Sigmoid colon (tissue), 7 donors: ENCODE results near the gene SNX11. TPM values are rescaled to one million over a fixed set of nuclear protein-coding genes. Genes with fewer than 3 reads are reported as not detected.
A peak's percentile ranks its signal among the peaks of the same experiment; 100 is the strongest.

ENCODE experiments used
- DNase-seq: peaks from one replicate; pipeline ENCODE4 v3.0.0-alpha.2; 2019
- H3K27ac ChIP-seq, 4 donors: fragments of 200-600 bp; sonication (generic); one replicate each; pipeline ENCODE4 v1.5.1; 2016 to 2019; ENCODE audit warnings: mild to moderate bottlenecking in 1 of 4
- H3K27me3 ChIP-seq, 3 donors: fragments of 200-600 bp; sonication (generic); one replicate each; pipeline ENCODE4 v1.5.1; 2019; ENCODE audit warnings: mild to moderate bottlenecking in 1 of 3
- H3K36me3 ChIP-seq, 4 donors: fragments of 200-600 bp; sonication (generic); one replicate each; pipeline ENCODE4 v1.5.1; 2016 to 2019
- H3K4me1 ChIP-seq, 4 donors: fragments of 200-600 bp; sonication (generic); one replicate each; pipeline ENCODE4 v1.5.1; 2017 to 2019
- H3K4me3 ChIP-seq, 4 donors: fragments of 200-600 bp; sonication (generic); one replicate each; pipeline ENCODE4 v1.5.1; 2017 to 2019; ENCODE audit warnings: mild to moderate bottlenecking in 2 of 4, moderate library complexity in 1 of 4
- H3K9me3 ChIP-seq, 4 donors: fragments of 200-600 bp in 3 of 4; sonication (generic) in 3 of 4; one replicate each; pipeline versions ENCODE4 v1.5.1 to v1.6.1; 2013 to 2019
- EP300 ChIP-seq, 4 donors: sonication (generic); formaldehyde crosslinking; IDR thresholded peaks; one replicate each; pipeline ENCODE4 v1.6.1; 2017; ENCODE audit warnings: antibody characterized with exemption in 4 of 4
- POLR2A ChIP-seq, 2 donors: fragments of 450-650 bp; IDR thresholded peaks; one replicate each; pipeline ENCODE4 v1.6.1; 2016; ENCODE audit warnings: antibody characterized with exemption in 2 of 2, mild to moderate bottlenecking in 2 of 2, moderate library complexity in 2 of 2
- POLR2AphosphoS5 ChIP-seq, 4 donors: sonication (generic); formaldehyde crosslinking; IDR thresholded peaks; one replicate each; pipeline ENCODE4 v1.6.1; 2017; ENCODE audit warnings: antibody characterized with exemption in 4 of 4
- WGBS, 2 donors: extraction: QIAGEN DNeasy Blood & Tissue Kit; methylation state at CpG; one replicate each; pipeline ENCODE4 v1.1.7; 2013; 5-methylcytosine and 5-hydroxymethylcytosine counted together
- intact Hi-C: fragments of 100-400 bp; cut with DNase I; formaldehyde crosslinking; loops from one replicate; pipeline ENCODE4 v1.15.1; 2023
- polyA plus RNA-seq, 3 donors: library from polyadenylated mRNA; stranded (reverse); fragments of 200-250 nt; gene quantifications; one replicate each; pipeline ENCODE4 v1.2.3, GENCODE V29; 2013
- total RNA-seq, 4 donors: library from RNA; depleted of rRNA; stranded (reverse); fragments of >200 nt; gene quantifications; one replicate each; pipeline ENCODE4 v1.1.0, GENCODE V29; 2016
- TF ChIP-seq, protein P1 (sequence below), 4 experiments: fragments of 450-650 bp in 3 of 4; fragments of 200-600 bp in 1 of 4; IDR thresholded peaks; one replicate each; pipeline ENCODE4 v1.5.1; 2016 to 2019; ENCODE audit warnings: antibody characterized with exemption in 4 of 4, mild to moderate bottlenecking in 3 of 4, moderate library complexity in 2 of 4
- donor health status: healthy with polysubstance abuse.
- donor health status: Bipolar disorder and iron deficiency.
- donor health status: healthy.

Gene SNX11
- total and polyA plus RNA-seq, 7 donors, result 10.0 to 27.8 (median 19.3) TPM

DNA sequence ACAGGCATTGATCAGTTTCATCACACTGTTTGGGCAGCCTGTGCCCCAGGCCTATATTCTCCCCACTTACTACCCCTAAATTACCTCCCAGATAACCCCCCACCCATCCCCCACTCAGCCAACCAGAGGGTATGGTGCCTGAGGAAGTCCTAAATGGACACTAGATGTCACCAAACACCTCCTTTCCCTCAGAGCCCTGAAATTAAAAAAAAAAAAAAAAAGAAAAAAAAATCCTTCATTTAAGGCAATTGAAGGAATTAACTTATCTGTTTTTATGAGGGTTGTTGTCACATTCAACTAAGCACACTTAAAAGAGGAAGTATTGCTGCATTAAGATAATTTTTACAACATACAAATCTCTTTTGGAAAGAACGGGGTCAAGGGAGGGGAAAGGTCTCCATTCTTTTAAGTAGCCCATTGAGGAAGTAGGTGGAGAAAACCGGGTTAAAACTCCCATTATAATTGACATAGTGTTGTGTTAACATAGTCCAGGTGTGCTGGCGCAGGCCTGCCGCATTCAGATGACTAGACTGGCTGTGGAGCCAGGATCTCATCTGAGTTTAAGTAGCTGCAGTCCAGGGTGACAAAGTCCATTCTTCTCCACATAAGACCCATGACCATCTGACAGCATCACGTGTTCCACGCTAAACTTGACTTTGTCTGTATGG, 46.3 kb downstream of the SNX11 start:
- no peak for DNase-seq
- Histone ChIP-seq H3K27me3 (peaks cover 6 to 71% (median 33%) of the 10 kb centered on the region in 3 donors), H3K27ac (no peak overlapping the region), H3K9me3 (no peaks in the 10 kb centered on the region), H3K4me1 (no peaks in the 10 kb centered on the region), H3K4me3 (no peak overlapping the region), H3K36me3 (no peaks in the 10 kb centered on the region)
- intact Hi-C loops, result no loop called here
- WGBS, 2 donors, result 10 to 37% methylated on average over 6 of the region's 6 CpGs
- TF ChIP-seq EP300 (IDR thresholded peaks at IDR 0.05), result no peak
- TF ChIP-seq, protein P1, sequence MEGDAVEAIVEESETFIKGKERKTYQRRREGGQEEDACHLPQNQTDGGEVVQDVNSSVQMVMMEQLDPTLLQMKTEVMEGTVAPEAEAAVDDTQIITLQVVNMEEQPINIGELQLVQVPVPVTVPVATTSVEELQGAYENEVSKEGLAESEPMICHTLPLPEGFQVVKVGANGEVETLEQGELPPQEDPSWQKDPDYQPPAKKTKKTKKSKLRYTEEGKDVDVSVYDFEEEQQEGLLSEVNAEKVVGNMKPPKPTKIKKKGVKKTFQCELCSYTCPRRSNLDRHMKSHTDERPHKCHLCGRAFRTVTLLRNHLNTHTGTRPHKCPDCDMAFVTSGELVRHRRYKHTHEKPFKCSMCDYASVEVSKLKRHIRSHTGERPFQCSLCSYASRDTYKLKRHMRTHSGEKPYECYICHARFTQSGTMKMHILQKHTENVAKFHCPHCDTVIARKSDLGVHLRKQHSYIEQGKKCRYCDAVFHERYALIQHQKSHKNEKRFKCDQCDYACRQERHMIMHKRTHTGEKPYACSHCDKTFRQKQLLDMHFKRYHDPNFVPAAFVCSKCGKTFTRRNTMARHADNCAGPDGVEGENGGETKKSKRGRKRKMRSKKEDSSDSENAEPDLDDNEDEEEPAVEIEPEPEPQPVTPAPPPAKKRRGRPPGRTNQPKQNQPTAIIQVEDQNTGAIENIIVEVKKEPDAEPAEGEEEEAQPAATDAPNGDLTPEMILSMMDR (IDR thresholded peaks at IDR 0.05), result peak in 1 of 4 experiments; percentile 7

- DNase-seq, result no peak
- H3K27me3 ChIP-seq, result peaks cover 0 to 49% (median 11%) of the 10 kb centered on the region in 3 donors
- H3K4me3 ChIP-seq, result no peak overlapping the region
- WGBS, 2 donors, result 59 to 82% methylated on average over 21 of the region's 21 CpGs
- no peaks in the 10 kb centered on the region for H3K4me1 ChIP-seq
- intact Hi-C loops, result no loop called here
- no peak overlapping the region for H3K27ac ChIP-seq
- TF ChIP-seq POLR2A (IDR thresholded peaks at IDR 0.05) (no peak), POLR2AphosphoS5 (IDR thresholded peaks at IDR 0.05) (no peak), EP300 (IDR thresholded peaks at IDR 0.05) (no peak)
- TF ChIP-seq, protein P1 (IDR thresholded peaks at IDR 0.05), result no peak
- H3K36me3 ChIP-seq, result no peaks in the 10 kb centered on the region
- H3K9me3 ChIP-seq, result no peaks in the 10 kb centered on the region
These were observed 48.5 kb downstream of the SNX11 start for GRCh38 chr17:48155889-48156611.

DNA sequence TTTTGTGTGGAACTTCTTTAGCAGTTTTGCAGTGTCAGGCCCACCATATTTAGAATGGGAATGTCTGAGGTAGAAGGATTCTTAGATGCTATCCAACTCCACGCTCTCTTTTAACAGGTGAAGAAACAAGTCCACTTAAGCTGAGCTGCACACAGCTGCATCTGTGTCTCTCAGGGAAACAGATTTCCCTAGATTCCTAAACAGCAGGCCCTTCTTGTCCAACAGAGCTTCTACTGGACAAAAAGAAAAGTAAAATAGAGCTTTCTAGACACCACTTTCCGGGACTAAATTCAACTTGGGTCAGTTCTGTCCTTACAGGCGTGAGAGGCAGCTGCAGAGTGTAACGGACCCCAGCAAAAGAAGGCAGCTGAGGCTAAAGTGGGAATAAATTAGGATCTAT, 51.7 kb downstream of the SNX11 start:
- H3K4me1 ChIP-seq, result no peaks in the 10 kb centered on the region
- DNase-seq, result no peak
- H3K4me3 ChIP-seq, result no peak overlapping the region
- intact Hi-C loops, result no loop called here
- 89 to 93% methylated on average over 4 of the region's 4 CpGs for WGBS, 2 donors
- H3K36me3 ChIP-seq, result no peaks in the 10 kb centered on the region
- H3K27me3 ChIP-seq, result peaks cover 0 to 17% (median 0%) of the 10 kb centered on the region in 3 donors
- no peaks in the 10 kb centered on the region for H3K9me3 ChIP-seq
- no peak overlapping the region for H3K27ac ChIP-seq
- TF ChIP-seq POLR2A (IDR thresholded peaks at IDR 0.05), result no peak
- TF ChIP-seq, protein P1 (IDR thresholded peaks at IDR 0.05), result no peak
- no peak for TF ChIP-seq EP300 (IDR thresholded peaks at IDR 0.05)
- TF ChIP-seq POLR2AphosphoS5 (IDR thresholded peaks at IDR 0.05), result no peak

GRCh38 chr17:48160177-48161081, 52.9 kb downstream of the SNX11 start:
- Histone ChIP-seq H3K9me3 (no peaks in the 10 kb centered on the region), H3K36me3 (no peaks in the 10 kb centered on the region), H3K4me1 (no peaks in the 10 kb centered on the region), H3K4me3 (no peak overlapping the region), H3K27me3 (peaks cover 0 to 7% (median 0%) of the 10 kb centered on the region in 3 donors), H3K27ac (no peak overlapping the region)
- TF ChIP-seq POLR2AphosphoS5 (IDR thresholded peaks at IDR 0.05) (no peak), POLR2A (IDR thresholded peaks at IDR 0.05) (no peak), EP300 (IDR thresholded peaks at IDR 0.05) (no peak)
- TF ChIP-seq, protein P1 (IDR thresholded peaks at IDR 0.05), result no peak
- DNase-seq, result no peak
- 26 to 66% methylated on average over 5 of the region's 5 CpGs for WGBS, 2 donors
- intact Hi-C loops, result no loop called here
